HG03521 (cell line): Measurements from ENCODE around the gene TSPAN14.
"Not testable (repeated sequence)": the region's sequence is repeated elsewhere in the genome, so short reads cannot be mapped to it uniquely, and the experiment has no call there.

ENCODE experiments used
- ATAC-seq: cut with Tn5 transposase; IDR thresholded peaks from one replicate; pipeline ENCODE4 v1.9.1; 2021; ENCODE audit warnings: mild to moderate bottlenecking, moderate library complexity; ENCODE audit not compliant: unreplicated experiment

Gene TSPAN14

DNA sequence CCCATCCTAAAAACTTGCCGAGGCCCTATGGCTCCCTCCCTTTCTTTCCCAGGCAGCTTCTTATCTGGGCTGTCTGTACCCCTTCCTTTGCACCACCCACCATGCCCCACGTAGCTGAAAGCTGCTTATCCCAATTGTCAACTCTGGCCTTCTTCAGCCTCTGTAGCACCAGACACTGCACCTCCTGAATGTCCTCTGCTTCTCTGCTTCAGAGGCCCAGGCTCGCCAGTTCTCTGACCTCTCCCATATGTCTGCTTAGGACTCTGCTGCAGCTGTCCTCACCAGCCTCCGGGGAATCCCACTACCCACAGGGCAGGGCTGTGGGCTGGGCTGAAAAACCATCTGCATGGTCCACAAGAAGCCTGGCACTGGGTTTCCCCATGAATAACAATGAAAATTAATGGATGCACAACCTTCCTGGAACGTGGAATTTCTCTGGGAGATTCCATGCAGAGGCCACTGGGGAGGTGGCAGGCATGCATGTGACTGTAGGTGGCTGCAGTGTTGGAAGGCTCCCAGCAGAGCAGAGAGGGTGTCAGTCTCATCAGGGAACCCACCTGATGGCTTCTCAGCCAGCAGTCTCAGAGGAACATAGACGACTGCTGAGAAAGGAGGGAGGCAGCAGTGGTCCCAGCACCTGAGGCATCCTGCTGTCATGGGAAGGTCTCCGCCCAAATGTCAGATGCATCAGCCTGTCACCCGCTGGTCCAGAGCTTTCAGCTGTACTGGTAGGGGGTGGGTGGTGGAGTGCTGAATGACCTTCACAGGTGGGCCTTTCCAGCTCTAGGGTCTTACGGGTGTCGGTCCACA is 66.8 kb downstream of the TSPAN14 start:
- no peak for ATAC-seq

DNA sequence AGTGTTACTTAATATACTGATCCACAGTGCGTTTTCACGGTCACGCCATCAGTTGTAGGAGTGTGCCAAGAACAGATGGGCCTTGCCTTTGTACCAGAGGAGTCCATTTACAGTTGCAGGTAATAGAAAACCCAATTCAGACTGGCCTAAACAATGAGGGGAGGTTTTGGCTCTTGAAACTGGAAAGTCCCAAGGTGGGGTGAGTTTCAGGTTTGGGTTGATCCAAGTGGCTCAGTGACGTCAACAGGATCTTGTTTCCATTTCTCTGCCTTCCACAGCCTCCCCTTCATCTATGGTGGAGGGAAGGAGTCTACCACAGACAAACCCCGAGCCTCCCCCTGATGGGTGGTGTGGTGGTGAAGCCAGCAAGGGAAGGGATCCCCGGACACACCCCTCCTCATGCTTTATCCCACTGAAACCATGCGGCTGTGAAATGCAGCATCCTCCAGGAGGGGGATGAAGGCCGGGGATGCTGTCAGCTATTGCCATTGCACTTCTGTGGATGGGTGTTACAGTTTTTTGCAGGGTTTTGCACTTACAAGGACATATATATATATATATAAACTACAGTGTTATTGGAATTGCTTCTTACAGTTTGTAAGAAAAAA is 68.8 kb downstream of the TSPAN14 start:
- no peak for ATAC-seq

DNA sequence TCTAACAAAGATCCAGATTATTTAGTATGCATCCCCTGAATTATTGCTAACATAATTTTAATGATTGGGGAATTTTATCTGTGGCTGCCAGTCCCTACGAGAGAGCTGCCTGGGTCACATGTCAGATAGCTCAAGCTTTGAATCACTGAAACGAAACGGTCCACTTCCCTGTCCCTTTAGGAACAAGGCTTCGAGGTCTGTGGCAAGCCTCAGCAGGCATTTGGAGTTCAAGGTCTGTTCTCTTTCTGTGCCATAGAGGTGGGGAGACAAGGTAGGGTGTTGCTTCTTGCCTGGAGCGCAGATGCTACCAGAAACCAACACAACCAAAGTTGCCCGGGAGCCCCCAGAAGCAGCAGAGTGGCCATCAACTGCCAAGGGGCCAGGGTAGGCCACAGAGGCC is 69.7 kb downstream of the TSPAN14 start:
- ATAC-seq = no peak

DNA sequence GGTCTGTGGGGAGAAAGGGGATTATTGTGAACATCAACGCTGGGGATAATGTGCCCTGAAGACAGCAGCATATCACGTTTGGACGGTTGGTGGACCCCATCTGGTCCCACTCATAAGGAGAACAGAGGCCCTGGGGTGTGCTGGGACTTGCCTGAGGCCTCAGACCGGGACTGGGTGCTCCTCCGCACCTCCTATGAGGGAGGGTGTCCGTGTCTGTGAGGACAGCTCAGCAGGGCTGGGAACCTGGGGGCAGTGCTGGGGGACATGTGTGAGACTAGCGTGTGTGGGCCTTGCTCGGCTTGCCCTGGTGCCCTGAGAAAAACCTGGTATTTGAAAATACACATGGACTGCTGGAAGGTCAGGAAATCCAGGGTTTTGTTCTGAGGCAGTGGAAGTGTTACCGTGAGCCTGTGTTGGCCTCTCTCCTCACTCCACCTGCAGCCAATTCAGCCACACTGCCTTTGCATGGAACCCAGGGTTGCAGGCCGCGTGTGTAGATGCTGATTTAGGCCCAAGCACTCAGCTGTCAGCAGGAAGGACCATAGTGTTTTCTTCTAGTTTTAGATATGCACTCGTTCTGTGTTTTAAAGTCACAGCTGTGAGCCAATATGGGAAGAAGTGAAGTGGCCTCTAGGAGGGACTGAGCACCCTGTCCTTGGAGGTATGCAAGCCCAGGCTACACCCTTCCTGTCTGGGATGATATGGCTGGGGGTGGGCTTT is 70.2 kb downstream of the TSPAN14 start:
- no peak for ATAC-seq

DNA sequence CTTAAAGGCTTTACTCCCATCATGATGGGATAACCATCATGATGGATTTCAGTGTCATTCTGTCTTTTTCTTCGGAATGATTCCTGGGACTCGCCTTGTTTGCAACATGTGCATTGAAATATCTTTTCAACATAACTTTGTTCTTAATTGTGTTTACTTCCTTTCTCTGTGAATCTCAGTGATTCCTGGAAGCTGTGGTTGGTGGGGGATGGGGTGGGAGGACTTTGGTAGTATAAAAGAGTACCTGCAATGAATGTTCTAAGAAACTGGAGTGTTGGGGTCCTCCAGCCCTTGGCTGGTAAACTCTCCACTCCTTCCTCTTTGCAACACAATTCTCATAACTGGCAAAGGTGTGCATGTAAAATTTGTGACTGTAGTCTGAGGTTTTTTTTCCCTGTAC is 72.1 kb downstream of the TSPAN14 start:
- no peak for ATAC-seq

DNA sequence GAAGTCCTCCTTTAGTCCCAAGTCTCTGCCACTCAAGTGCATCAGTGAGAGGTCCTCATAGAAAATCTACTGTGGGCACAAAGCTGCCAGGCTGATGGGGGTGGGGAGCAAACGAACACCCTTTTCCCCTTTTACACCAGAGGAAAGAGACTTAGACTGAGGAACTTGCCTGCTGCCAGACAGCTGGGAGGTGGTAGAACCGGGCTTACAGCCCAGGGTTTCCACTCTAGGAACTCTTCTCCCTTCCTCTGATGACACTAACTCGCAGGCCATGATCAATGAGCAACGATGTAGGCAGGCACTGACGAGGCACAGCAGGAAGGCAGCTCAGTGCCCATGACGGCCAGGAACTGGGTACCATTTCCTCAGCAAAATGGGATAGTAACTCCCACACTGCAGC is 72.6 kb downstream of the TSPAN14 start:
- ATAC-seq = no peak

DNA sequence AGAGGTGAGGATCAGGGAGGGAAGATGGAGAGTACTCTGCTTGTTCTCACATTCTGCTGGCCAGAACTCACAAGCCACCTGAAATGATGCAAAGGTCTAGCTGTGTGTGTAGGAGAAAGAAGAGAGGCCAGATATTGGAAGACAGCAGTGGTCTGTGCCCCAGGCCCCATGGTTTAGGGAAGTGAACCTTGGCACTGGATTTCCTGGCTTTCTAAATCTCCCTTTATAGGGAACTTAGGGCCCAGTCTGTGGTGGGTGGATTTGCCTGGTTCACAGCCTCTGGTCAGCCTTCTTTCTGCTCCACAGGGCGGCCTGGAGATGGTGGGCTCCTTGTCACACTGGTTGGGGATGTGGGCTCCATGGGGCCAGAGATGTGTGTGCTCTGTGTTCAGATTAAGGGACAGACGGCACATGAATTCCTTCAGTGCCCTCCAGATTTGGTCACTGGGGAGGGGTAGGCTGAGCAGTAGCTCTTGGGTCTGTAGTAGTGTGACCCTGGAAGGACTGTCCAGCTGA is 74.1 kb downstream of the TSPAN14 start:
- ATAC-seq = no peak

DNA sequence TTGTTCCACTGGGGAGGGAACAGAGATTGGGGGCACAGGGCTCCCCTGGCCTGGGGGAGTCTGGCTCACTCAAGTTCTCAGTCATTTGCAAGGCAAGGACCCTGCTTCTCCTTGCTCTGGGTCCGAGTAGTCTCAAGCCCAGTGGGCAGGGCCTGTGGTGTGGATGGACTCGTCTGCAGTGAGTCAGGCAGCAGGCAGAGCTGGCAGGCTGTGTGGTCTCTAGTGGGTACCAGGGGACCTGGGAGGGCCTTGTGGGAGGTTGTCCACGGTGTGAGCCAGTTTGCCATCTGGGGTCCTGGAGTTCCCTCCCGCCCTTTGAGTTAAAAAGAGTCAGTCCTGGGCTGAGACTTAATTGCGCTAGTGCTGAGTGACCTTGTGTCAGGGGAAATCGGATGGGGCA is 74.8 kb downstream of the TSPAN14 start:
- no peak for ATAC-seq

DNA sequence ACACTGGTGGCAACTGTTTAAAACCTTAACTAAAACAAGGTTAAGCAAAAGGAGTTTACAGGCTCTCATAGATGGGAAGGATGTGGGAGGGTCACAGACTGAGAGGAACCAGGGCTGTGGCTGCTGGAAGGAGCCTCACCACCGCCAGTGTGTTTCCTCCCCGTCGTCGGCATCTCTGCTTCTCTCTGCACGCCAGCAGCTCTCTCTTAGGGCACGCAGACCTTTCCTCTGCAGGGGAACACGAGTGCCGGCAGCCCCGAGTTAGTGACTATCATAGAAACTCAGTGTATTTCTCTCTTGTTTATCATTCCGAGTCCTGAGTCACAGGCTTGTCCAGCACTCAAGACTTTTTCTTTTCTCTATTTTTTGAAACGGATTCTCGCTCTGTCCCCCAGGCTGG is 75.5 kb downstream of the TSPAN14 start:
- ATAC-seq = no peak

DNA sequence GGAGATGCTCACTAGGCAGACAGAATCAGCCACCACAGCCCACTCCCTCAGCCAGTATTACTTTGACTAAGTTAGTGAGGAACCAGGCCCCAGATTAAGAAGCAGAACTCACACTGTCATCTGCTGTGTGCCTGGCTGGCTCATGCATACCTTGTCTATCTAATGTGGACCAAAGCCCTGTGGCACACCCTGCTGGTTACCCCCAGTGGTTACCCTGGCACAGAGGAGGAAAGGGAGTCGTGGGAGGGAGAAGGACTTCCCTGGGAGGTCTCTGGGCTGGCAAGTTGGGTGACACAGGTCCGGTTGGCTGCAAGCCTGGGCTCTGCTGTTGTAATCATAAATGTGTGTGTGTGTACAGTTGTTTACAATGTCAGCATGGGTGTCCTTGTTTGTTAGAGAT is 76.1 kb downstream of the TSPAN14 start:
- peak; percentile 55 for ATAC-seq

DNA sequence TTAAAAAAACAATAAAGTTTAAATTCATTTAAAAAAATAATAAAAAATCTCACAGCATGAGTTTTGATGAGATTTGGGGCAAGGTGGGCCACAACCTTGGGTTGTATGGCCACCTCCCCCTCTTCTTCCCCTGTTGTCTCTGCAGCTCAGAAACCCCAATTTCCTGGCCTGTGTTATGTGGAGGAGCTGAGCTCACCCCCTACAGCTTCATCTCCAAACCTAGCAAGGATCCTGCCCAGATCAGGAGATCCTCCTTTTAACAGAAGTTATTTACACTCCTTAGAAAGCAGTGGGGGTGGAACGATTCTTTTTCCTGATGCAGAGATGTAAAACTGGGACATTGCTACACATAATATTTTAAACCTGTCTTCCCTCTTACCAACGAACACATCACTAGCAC is 76.7 kb downstream of the TSPAN14 start:
- ATAC-seq = no peak

DNA sequence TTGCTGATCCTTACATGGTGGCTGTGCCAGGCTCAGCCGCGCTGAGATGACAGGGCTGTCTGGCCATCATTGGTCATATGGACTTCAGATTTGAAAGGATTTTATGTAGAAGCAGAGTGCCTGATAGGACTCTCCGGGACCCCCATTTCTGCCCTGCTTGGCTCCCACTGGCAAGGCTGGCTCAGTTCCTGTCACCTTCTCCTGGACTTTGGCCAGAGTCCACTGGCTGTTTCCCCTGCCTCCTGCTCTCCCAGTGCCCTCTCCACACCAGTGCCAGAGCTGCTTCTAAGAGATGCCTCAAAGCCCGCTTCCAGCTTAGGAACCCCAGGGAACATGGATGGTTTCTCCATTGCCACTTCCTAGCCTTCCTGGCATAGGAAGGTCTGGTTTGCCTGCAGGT is 78.5 kb downstream of the TSPAN14 start:
- no peak for ATAC-seq

DNA sequence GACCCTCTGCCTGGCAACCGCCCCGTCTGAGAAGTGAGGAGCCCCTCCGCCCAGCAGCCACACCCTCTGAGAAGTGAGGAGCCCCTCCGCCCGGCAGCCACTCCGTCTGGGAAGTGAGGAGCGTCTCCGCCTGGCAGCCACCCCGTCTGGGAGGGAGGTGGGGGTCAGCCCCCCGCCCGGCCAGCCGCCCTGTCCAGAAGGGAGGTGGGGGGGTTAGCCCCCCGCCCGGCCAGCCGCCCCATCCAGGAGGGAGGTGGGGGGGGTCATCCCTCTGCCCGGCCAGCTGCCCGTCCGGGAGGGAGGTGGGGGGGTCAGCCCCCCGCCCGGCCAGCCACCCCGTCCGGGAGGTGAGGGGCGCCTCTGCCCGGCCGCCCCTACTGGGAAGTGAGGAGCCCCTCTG is 79.9 kb downstream of the TSPAN14 start:
- ATAC-seq = not testable (repeated sequence)

DNA sequence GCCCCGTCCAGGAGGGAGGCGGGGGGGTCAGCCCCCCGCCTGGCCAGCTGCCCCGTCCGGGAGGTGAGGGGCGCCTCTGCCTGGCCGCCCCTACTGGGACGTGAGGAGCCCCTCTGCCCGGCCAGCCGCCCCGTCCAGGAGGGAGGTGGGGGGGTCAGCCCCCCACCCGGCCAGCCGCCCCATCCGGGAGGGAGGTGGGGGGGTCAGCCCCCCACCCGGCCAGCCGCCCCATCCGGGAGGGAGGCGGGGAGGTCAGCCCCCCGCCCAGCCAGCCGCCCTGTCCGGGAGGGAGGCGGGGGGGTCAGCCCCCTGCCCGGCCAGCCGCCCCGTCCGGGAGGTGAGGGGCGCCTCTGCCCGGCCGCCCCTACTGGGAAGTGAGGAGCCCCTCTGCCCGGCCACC is 80.5 kb downstream of the TSPAN14 start:
- ATAC-seq = not testable (repeated sequence)

DNA sequence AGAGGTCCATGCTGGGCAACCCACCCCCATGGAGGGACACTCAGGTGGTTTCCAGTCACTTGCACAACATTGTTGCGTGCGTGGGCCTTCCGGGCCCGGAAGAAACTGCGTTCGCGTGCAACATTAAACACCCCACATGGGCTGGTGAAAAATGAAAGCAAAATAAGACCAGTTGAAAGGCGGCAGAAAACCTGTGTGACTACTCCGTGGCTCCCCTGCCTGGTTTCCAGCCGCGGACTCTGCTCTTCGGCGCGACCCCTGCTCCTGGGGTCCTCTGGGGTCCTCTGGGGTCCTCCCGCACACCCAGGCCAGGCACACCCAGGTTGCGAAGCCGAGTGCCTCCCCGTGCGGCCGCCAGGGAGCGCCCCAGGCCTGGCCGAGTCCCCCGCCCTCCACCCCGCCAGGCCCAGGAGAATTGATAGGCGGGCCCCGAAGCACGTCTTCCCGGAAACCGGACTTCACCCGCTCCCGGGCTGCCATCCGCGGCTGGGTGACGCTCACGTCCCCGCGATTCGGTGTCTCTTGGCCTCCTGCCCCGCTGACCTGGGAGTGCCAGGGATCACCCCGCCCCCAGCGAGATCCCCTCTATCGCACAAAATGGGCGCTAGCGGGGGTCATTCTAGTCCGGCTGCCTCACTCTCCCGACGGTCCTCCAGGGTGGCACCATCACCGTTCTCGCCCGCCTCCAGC is 81.7 kb downstream of the TSPAN14 start:
- peak; percentile 89 for ATAC-seq

DNA sequence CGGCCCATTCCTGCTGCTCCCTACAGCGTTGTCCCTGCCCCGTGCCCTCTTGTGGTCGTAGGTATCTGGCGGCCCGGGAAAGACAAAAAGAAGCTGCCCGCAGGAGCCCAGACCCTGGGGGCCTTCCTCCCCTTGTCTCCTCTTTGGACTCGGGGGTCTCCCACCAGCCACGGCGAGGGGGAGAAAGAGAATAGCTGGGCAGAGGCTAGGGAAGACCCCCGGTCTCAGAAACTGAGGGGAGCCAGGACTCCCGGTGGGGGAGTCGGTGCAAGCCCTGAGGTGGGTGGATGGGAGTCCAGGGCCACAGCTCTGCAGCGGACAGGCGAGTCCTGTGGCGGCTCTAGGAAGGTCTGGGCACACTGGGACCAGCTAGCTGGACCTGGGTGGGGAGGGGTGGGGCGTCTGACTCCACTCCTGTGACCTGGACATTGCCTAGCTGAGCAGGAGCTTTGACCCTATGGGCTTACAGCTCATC is 82.3 kb downstream of the TSPAN14 start:
- ATAC-seq = no peak

DNA sequence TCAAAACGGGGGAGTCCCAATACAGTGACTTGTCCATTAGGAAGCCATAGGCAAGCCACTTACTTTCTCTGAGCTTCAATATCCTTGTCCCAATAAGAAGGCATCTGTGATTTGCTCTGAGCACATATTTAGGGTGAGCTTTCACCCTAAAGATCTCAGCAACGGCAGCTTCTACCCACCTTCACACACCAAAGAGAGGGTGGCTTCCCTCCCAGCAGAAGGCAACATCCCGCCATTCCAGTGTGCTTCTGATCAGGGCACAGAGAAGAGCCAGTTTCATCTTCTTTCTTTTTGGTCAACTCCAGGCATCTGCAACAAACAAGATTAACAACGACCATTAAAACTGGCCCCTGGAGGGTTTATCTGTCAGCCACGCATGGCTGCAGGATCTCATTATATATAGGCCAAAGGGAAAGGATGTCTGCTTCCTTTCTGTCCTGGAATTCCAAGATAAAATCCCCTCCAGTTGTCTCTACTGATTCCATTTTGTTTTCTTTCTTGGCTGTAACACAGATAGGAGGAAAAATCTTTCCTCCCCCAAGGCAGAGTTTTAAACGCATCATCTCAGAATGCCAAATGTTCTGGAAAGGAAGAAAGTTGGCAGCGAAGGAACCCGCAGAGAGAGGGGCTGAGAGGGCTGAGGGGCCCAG is 83.1 kb downstream of the TSPAN14 start:
- no peak for ATAC-seq

DNA sequence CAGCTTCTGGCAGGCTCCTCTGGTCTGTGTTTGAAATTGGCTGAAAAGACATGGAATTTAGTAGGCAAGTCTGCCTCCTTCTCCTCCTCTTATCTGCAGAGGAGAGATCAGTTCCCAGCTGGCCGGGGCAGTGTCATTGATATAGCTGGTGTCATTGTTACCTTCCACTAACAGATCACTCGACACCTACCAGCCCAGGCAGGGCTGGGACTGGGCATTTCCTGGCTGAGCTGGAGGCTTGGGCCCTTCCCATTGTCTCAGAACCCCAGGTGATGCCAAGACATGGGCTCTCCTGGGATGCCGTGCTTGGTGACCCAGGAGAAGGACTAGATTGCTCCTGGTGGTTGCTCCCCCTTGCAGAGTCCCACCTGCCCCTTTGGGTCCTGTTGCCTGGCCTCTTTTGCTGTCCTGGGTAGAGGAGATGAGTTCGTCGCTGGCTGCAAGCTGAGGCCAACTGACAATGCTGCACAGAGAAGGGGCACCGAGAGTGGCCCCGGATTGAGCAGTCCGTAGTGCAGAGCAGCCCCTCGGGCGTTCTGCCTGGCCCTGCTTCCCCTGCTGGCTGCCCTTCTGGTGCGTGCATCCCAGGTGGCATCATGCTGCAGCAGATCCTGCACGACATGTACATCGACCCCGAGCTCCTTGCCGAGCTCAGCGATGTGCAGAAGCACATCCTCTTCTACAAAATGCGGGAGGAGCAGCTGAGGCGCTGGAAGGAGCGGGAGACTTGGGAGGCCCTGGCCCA is 83.8 kb downstream of the TSPAN14 start, which contains the start of gene SH2D4B:
Gene SH2D4B (plus strand): TSS at position 167 of the 745 bp plus-strand sequence. CDS start 430 bp downstream, at position 597.
- no peak for ATAC-seq

DNA sequence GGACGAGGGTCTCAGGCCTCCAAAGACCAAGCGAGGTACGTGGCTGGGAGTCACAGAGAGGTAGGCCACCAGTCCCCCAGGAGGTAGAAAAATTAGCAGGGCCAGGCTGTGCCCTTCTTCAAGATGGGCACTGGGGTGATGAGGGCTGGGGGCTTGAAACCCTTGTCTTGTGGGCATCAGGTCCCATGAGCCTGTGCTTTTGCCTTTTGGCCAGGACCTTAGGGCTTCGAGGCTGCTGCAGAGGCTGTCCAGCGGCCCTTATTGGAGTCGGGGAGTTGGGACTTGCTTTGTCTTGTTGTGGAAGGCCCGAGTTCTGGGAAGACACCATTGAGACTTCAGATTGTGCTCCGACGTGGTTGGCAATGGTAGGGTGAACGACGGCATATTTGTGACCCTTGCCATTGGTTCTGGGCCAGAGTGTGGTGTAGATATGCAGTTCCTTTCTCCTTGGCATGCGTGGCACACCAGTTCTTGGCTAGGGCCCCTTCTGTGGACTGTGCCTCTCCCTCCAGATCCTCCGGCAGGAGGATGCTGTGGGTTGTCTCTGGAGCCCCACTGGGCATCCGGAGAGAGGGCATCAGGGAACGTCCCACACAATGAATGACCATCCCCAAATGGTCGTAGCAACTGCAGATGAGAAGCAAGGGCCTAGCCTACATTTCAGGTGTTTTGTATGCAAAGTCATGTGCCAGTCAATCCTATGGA is 84.5 kb downstream of the TSPAN14 start:
- no peak for ATAC-seq
